GM23338 (cell line): ENCODE measurements around the gene TMEM123. TPM values are rescaled to one million over a fixed set of nuclear protein-coding genes. Genes with fewer than 3 reads are reported as not detected.

Experiments used
- ATAC-seq: fragments of 200-7000 bp; cut with Tn5 transposase; 3 replicates; pipeline ENCODE4 v1.9.1; 2020
- DNase-seq: peaks from one replicate; pipeline ENCODE4 v3.0.0-alpha.2; 2015; ENCODE audit warnings: low spot score
- H2AFZ ChIP-seq: fragments of 200-600 bp; sonication (generic); 2 replicates; pipeline ENCODE4 v1.8.0; 2016; ENCODE audit warnings: antibody characterized with exemption, mild to moderate bottlenecking, moderate library complexity
- H3F3A ChIP-seq: fragments of 200-600 bp; sonication (generic); replicated peaks from 2 replicates; pipeline ENCODE4 v1.8.0; 2017; ENCODE audit warnings: antibody characterized with exemption, mixed run types, low read depth
- H3K27ac ChIP-seq: fragments of 200-600 bp; sonication (generic); 2 replicates; pipeline ENCODE4 v1.6.1; 2016; ENCODE audit warnings: low read depth
- H3K27me3 ChIP-seq: fragments of 200-600 bp; sonication (generic); 2 replicates; pipeline ENCODE4 v1.8.0; 2016; ENCODE audit warnings: mild to moderate bottlenecking, mixed run types, moderate library complexity; ENCODE audit not compliant: insufficient read depth
- H3K36me3 ChIP-seq: fragments of 200-600 bp; sonication (generic); 2 replicates; pipeline ENCODE4 v1.8.0; 2016; ENCODE audit warnings: mild to moderate bottlenecking; ENCODE audit not compliant: insufficient read depth
- H3K4me1 ChIP-seq: fragments of 200-600 bp; sonication (generic); 2 replicates; pipeline ENCODE4 v1.8.0; 2016; ENCODE audit warnings: mild to moderate bottlenecking, moderate library complexity; ENCODE audit not compliant: insufficient read depth
- H3K4me2 ChIP-seq: fragments of 200-600 bp; sonication (generic); 2 replicates; pipeline ENCODE4 v1.7.1; 2017; ENCODE audit warnings: mixed run types
- H3K4me3 ChIP-seq: fragments of 200-600 bp; sonication (generic); 2 replicates; pipeline ENCODE4 v1.6.1; 2016; ENCODE audit warnings: mixed run types
- H3K79me2 ChIP-seq: fragments of 200-600 bp; sonication (generic); replicated peaks from 2 replicates; pipeline ENCODE4 v1.8.0; 2017; ENCODE audit warnings: mild to moderate bottlenecking; ENCODE audit not compliant: insufficient read depth
- H3K9me2 ChIP-seq: fragments of 200-600 bp; sonication (generic); 2 replicates; pipeline ENCODE4 v1.8.0; 2017; ENCODE audit not compliant: insufficient read depth
- H4K20me1 ChIP-seq: fragments of 200-600 bp; sonication (generic); replicated peaks from 2 replicates; pipeline ENCODE4 v1.8.0; 2017; ENCODE audit warnings: mild to moderate bottlenecking; ENCODE audit not compliant: insufficient read depth
- H3K27ac Mint-ChIP-seq: 2 replicates; pipeline ENCODE4 v1.8.0; 2020; ENCODE audit warnings: inconsistent platforms, mild to moderate bottlenecking, moderate library complexity, mixed read lengths
- H3K27me3 Mint-ChIP-seq: 3 replicates; pipeline ENCODE4 v1.8.0; 2022; ENCODE audit warnings: low read depth, mild to moderate bottlenecking, moderate library complexity, mixed read lengths, inconsistent platforms; ENCODE audit not compliant: insufficient read depth, poor library complexity
- H3K36me3 Mint-ChIP-seq: 3 replicates; pipeline ENCODE4 v1.8.0; 2021; ENCODE audit warnings: low read depth, mild to moderate bottlenecking, inconsistent platforms, moderate library complexity, mixed read lengths
- H3K4me1 Mint-ChIP-seq: 3 replicates; pipeline ENCODE4 v1.8.0; 2020; ENCODE audit warnings: mild to moderate bottlenecking, inconsistent platforms, mixed read lengths
- H3K4me3 Mint-ChIP-seq: 3 replicates; pipeline ENCODE4 v1.8.0; 2021; ENCODE audit warnings: moderate library complexity, mild to moderate bottlenecking, inconsistent platforms, mixed read lengths
- H3K9me3 Mint-ChIP-seq: 3 replicates; pipeline ENCODE4 v1.8.0; 2020; ENCODE audit warnings: moderate library complexity, mild to moderate bottlenecking, inconsistent platforms, mixed read lengths
- CREB1 ChIP-seq: fragments of 250-450 bp; sonication (Bioruptor Pico); IDR thresholded peaks from 2 replicates; pipeline ENCODE4 v1.5.0; 2020; ENCODE audit warnings: low read depth, mild to moderate bottlenecking, moderate library complexity
- EZH2 ChIP-seq: fragments of 200-600 bp; sonication (generic); IDR thresholded peaks from one replicate; pipeline ENCODE4 v1.8.0; 2017; ENCODE audit warnings: antibody characterized with exemption, mild to moderate bottlenecking, low read depth; ENCODE audit not compliant: unreplicated experiment
- EZH2phosphoT487 ChIP-seq: fragments of 200-600 bp; sonication (generic); IDR thresholded peaks from one replicate; pipeline ENCODE4 v1.8.1; 2018; ENCODE audit warnings: antibody characterized with exemption; ENCODE audit not compliant: unreplicated experiment
- JUNB ChIP-seq: IDR thresholded peaks from one replicate; pipeline ENCODE4 v1.6.1; 2016; ENCODE audit warnings: antibody characterized with exemption; ENCODE audit not compliant: unreplicated experiment
- NANOG ChIP-seq: IDR thresholded peaks from 2 replicates; pipeline ENCODE4 v1.6.1; 2016; ENCODE audit warnings: antibody characterized with exemption, borderline replicate concordance
- POLR2AphosphoS5 ChIP-seq: IDR thresholded peaks from 2 replicates; pipeline ENCODE4 v1.6.1; 2016; ENCODE audit warnings: antibody characterized with exemption, low read depth
- STAT1 ChIP-seq: IDR thresholded peaks from one replicate; pipeline ENCODE4 v1.6.1; 2016; ENCODE audit warnings: antibody characterized with exemption; ENCODE audit not compliant: unreplicated experiment
- ZNF114 ChIP-seq: fragments of 250-450 bp; sonication (Bioruptor Pico); IDR thresholded peaks from 2 replicates; pipeline ENCODE4 v1.5.0; 2020; ENCODE audit warnings: mild to moderate bottlenecking, moderate library complexity
- ZNF331 ChIP-seq: fragments of 250-450 bp; sonication (Bioruptor Pico); IDR thresholded peaks from 2 replicates; pipeline ENCODE4 v1.5.0; 2020; ENCODE audit warnings: low read depth, mild to moderate bottlenecking, moderate library complexity
- polyA plus RNA-seq: library from polyadenylated mRNA; unstranded; fragments of >200 nt; fragmentation: Nextera tagmentation; extraction: Ambion mirVana; gene quantifications from 2 replicates; pipeline ENCODE4 v1.2.1, GENCODE V29; 2016
- total RNA-seq: library from RNA; depleted of rRNA; stranded (reverse); fragments of >200 nt; shearing (Covaris generic); gene quantifications from 2 replicates; pipeline ENCODE4 v1.2.3, GENCODE V29; 2014
- TF ChIP-seq, protein P1 (sequence below): IDR thresholded peaks from one replicate; pipeline ENCODE4 v1.6.1; 2018; ENCODE audit warnings: antibody characterized with exemption; ENCODE audit not compliant: unreplicated experiment
- TF ChIP-seq, protein P2 (sequence below): IDR thresholded peaks from 2 replicates; pipeline ENCODE4 v1.6.1; 2016; ENCODE audit warnings: antibody characterized with exemption

TMEM123 gene
- total and polyA plus RNA-seq, 2 experiments from 2014 or later, result 44.1 to 61.0 TPM

DNA sequence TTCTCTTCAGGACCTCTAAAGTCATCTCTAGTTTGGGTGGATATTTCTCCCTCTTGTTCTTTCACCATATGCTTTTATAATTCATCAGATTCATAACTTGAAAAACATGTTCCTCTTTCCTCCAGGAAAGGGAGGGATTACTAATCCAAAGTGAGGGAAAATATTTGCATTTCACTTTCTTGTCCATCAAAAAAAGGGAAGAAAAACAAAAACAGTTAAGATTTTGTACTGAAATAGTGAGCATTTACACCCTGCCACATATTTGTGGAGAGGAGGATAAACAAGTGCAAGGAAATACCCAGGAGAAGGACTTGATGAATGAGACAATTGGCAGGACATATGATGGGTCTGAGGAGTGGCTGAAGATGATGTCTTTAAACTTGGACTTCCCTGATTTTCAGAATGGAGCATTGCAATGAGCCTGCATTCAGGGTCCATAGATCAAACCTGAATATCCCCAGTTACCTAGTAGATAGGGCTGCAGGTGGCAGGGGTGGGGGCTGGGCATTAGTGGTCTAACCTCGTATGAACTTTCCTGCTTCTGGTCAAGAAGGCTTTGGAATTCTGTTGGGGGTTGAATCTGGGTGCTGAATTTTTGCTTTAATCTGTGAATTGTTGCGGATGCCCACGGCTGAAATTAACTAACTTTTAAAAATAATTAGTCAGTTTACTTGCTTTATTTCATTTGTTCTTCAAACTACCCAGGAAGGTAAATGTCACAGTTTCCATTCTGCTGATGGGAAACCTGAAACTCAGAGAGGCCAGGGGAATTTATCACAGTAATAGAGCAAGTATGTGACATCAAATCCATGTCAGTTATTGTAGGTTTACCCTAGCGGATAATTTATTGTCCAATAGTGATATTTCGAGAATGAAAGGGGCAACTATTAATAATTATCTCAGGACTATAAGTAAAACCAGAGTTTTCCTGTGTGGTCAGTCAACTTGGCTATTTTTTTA is 36.9 kb upstream of the TMEM123 start:
- no peaks in the 10 kb centered on the region for H3K79me2 ChIP-seq
- 0 out of 3 replicates have a peak, but pooled peaks cover 4% of the 10 kb centered on the region for H3K4me1 Mint-ChIP-seq
- H2AFZ ChIP-seq, result no peak overlapping the region
- no peaks in the 10 kb centered on the region for H3K9me3 Mint-ChIP-seq
- no peaks in the 10 kb centered on the region for H3K36me3 Mint-ChIP-seq
- peaks cover 2% of the 10 kb centered on the region for H3K27me3 Mint-ChIP-seq
- ATAC-seq, result no peak
- H3K27ac Mint-ChIP-seq, result no peak overlapping the region
- no peaks in the 10 kb centered on the region for H4K20me1 ChIP-seq
- no peaks in the 10 kb centered on the region for H3K36me3 ChIP-seq
- no peaks in the 10 kb centered on the region for H3K27me3 ChIP-seq
- no peaks in the 10 kb centered on the region for H3F3A ChIP-seq
- TF ChIP-seq POLR2AphosphoS5 (no peak), JUNB (no peak)
- no peak overlapping the region for H3K4me3 Mint-ChIP-seq
- no peaks in the 10 kb centered on the region for H3K4me1 ChIP-seq
- no peak overlapping the region for H3K4me3 ChIP-seq
- no peak overlapping the region for H3K27ac ChIP-seq
- H3K9me2 ChIP-seq, result no peaks in the 10 kb centered on the region
- H3K4me2 ChIP-seq, result no peak overlapping the region
- no peak for DNase-seq

DNA sequence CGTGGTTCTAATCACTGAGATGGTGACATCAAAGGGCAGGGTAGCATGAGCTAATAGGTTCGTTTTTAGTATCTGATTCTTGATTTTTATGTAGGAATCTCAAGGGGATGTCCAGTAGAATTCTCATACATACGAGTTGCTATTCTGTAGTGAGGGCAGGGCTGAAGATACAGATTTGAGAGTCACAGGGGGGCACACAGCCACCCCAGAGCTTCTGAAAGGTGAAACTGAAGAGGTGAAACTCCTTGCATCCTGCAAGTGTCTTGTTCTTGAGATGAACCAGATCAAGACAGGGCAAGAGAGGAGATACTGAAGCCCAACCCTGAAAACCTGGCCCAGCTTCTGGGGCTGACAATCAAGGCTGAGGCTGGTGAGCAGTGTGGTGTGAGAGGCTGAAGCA is 35.6 kb upstream of the TMEM123 start:
- Histone ChIP-seq H3K36me3 (no peaks in the 10 kb centered on the region), H3K4me2 (no peak overlapping the region), H3K4me3 (no peak overlapping the region), H3K79me2 (no peaks in the 10 kb centered on the region), H3F3A (no peaks in the 10 kb centered on the region), H2AFZ (no peak overlapping the region), H4K20me1 (no peaks in the 10 kb centered on the region), H3K4me1 (no peaks in the 10 kb centered on the region), H3K9me2 (no peaks in the 10 kb centered on the region), H3K27me3 (no peaks in the 10 kb centered on the region), H3K27ac (no peak overlapping the region)
- Mint-ChIP-seq H3K9me3 (no peaks in the 10 kb centered on the region), H3K27me3 (peaks cover 2% of the 10 kb centered on the region), H3K27ac (no peak overlapping the region), H3K4me1 (0 out of 3 replicates have a peak, but pooled peaks cover 4% of the 10 kb centered on the region), H3K36me3 (no peaks in the 10 kb centered on the region), H3K4me3 (no peak overlapping the region)
- no peak for TF ChIP-seq JUNB
- TF ChIP-seq EZH2phosphoT487, result no peak
- ATAC-seq (no peak), DNase-seq (no peak)

DNA sequence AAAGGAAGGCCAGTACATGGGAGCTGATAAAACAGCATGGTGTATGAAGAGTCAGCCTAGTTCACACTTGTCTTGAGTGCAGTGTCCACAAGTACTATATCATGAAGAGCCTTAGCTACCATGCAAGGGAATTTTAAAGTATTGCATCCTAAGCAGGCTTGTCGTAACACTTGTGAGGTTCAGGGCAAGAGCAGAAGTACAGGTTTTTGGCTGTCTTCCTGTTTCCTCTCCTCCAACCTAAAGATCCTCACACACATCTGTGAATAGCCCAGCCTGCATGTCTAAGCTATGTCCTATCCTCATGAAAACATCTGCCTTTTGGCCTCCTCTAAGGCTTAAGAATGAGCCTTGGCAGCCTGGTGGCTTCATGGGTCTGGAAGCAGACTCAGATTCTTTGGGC is 34.6 kb upstream of the TMEM123 start:
- Histone ChIP-seq H3K27ac (no peak overlapping the region), H2AFZ (no peak overlapping the region), H3K36me3 (no peaks in the 10 kb centered on the region), H3K4me1 (no peaks in the 10 kb centered on the region), H3K79me2 (no peaks in the 10 kb centered on the region), H3K4me3 (no peak overlapping the region), H3F3A (no peaks in the 10 kb centered on the region), H3K4me2 (no peak overlapping the region), H4K20me1 (no peaks in the 10 kb centered on the region), H3K27me3 (no peaks in the 10 kb centered on the region), H3K9me2 (no peaks in the 10 kb centered on the region)
- no peak overlapping the region for H3K4me3 Mint-ChIP-seq
- peaks cover 2% of the 10 kb centered on the region for H3K27me3 Mint-ChIP-seq
- no peaks in the 10 kb centered on the region for H3K36me3 Mint-ChIP-seq
- H3K9me3 Mint-ChIP-seq, result no peaks in the 10 kb centered on the region
- TF ChIP-seq JUNB (no peak), CREB1 (CRISPR knock-in tag) (no peak), EZH2 (no peak), NANOG (no peak), ZNF114 (CRISPR knock-in tag) (no peak), EZH2phosphoT487 (no peak), POLR2AphosphoS5 (no peak), ZNF331 (CRISPR knock-in tag) (no peak), STAT1 (no peak)
- TF ChIP-seq, protein P1, sequence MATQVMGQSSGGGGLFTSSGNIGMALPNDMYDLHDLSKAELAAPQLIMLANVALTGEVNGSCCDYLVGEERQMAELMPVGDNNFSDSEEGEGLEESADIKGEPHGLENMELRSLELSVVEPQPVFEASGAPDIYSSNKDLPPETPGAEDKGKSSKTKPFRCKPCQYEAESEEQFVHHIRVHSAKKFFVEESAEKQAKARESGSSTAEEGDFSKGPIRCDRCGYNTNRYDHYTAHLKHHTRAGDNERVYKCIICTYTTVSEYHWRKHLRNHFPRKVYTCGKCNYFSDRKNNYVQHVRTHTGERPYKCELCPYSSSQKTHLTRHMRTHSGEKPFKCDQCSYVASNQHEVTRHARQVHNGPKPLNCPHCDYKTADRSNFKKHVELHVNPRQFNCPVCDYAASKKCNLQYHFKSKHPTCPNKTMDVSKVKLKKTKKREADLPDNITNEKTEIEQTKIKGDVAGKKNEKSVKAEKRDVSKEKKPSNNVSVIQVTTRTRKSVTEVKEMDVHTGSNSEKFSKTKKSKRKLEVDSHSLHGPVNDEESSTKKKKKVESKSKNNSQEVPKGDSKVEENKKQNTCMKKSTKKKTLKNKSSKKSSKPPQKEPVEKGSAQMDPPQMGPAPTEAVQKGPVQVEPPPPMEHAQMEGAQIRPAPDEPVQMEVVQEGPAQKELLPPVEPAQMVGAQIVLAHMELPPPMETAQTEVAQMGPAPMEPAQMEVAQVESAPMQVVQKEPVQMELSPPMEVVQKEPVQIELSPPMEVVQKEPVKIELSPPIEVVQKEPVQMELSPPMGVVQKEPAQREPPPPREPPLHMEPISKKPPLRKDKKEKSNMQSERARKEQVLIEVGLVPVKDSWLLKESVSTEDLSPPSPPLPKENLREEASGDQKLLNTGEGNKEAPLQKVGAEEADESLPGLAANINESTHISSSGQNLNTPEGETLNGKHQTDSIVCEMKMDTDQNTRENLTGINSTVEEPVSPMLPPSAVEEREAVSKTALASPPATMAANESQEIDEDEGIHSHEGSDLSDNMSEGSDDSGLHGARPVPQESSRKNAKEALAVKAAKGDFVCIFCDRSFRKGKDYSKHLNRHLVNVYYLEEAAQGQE, result no peak
- TF ChIP-seq, protein P2, sequence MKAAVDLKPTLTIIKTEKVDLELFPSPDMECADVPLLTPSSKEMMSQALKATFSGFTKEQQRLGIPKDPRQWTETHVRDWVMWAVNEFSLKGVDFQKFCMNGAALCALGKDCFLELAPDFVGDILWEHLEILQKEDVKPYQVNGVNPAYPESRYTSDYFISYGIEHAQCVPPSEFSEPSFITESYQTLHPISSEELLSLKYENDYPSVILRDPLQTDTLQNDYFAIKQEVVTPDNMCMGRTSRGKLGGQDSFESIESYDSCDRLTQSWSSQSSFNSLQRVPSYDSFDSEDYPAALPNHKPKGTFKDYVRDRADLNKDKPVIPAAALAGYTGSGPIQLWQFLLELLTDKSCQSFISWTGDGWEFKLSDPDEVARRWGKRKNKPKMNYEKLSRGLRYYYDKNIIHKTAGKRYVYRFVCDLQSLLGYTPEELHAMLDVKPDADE, result no peak
- no peak overlapping the region for H3K27ac Mint-ChIP-seq
- H3K4me1 Mint-ChIP-seq, result 0 out of 3 replicates have a peak, but pooled peaks cover 4% of the 10 kb centered on the region
- no peak for DNase-seq
- ATAC-seq, result no peak
